GM21529 (cell line): ENCODE data around the gene SDR39U1.

Source experiments
- ATAC-seq: cut with Tn5 transposase; IDR thresholded peaks from one replicate; pipeline ENCODE4 v1.9.1; 2021; ENCODE audit not compliant: unreplicated experiment

SDR39U1 gene

GRCh38 chr14:24414077-24414476 lies 28.5 kb downstream of the SDR39U1 start:
- no peak for ATAC-seq

GRCh38 chr14:24411443-24412389 lies 30.9 kb downstream of the SDR39U1 start:
- peak; percentile 73 for ATAC-seq

GRCh38 chr14:24409956-24410355 lies 32.6 kb downstream of the SDR39U1 start:
- no peak for ATAC-seq

- ATAC-seq, result no peak
These were observed 33.4 kb downstream of the SDR39U1 start for GRCh38 chr14:24409192-24409591.

GRCh38 chr14:24408764-24409163 lies 33.8 kb downstream of the SDR39U1 start:
- no peak for ATAC-seq

- ATAC-seq, result no peak
These were observed 34.8 kb downstream of the SDR39U1 start for GRCh38 chr14:24407608-24408325.

GRCh38 chr14:24406416-24406815 lies 36.2 kb downstream of the SDR39U1 start:
- no peak for ATAC-seq

GRCh38 chr14:24404814-24405213 lies 37.8 kb downstream of the SDR39U1 start:
- no peak for ATAC-seq

- no peak for ATAC-seq
These were observed 39.1 kb downstream of the SDR39U1 start for GRCh38 chr14:24403294-24403998.

- no peak for ATAC-seq
These were observed 40.5 kb downstream of the SDR39U1 start for GRCh38 chr14:24401810-24402702.

GRCh38 chr14:24399999-24400718 lies 42.4 kb downstream of the SDR39U1 start:
- ATAC-seq, result no peak

GRCh38 chr14:24399447-24399822 lies 43.1 kb downstream of the SDR39U1 start:
- ATAC-seq, result no peak

- ATAC-seq, result no peak
These were observed 43.7 kb downstream of the SDR39U1 start, which contains the start of gene NYNRIN for GRCh38 chr14:24398653-24399446. NYNRIN (plus strand) TSS chr14:24399003; CDS start chr14:24399247, 244 bp downstream.

GRCh38 chr14:24398293-24398652 lies 44.3 kb downstream of the SDR39U1 start:
- no peak for ATAC-seq

GRCh38 chr14:24397639-24398292 lies 44.8 kb downstream of the SDR39U1 start:
- ATAC-seq, result no peak

- no peak for ATAC-seq
These were observed 46.7 kb downstream of the SDR39U1 start for GRCh38 chr14:24395609-24396582.

GRCh38 chr14:24394275-24394674 lies 48.3 kb downstream of the SDR39U1 start:
- no peak for ATAC-seq
